Measurements from ENCODE around the gene DNM1L.
A peak's percentile ranks its signal among the peaks of the same experiment; 100 is the strongest.
"Not testable (repeated sequence)": the region's sequence is repeated elsewhere in the genome, so short reads cannot be mapped to it uniquely, and the experiment has no call there.

Gene DNM1L

DNA sequence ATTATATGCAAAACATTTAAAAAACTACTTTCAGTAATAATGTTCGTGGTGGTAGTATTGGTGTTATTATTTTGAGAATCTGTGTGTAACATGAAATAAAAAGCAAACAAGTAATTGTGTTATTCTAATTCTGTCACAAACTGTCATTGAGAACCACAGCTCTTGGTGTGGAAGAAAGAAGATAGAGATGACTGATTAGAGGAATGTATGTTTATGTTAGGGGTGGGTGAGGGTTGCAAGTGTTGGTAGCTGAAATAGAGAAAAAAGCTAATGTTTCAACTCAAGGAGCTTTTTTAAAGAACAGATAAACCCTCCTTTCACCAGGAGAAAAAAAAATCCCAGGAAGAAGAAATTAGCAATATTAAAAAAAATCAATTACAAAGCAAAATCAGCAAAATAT lies 18.3 kb downstream of the DNM1L start:
- DNase-seq (ENCODE audit: low read depth): no peak

- DNase-seq (ENCODE audit: low read depth): no peak
These were observed 19.2 kb downstream of the DNM1L start for GRCh38 chr12:32698285-32698684.

- not testable (repeated sequence) for DNase-seq (ENCODE audit: low read depth)
These were observed 20.3 kb downstream of the DNM1L start for GRCh38 chr12:32699437-32699836.

GRCh38 chr12:32702473-32702872 lies 23.4 kb downstream of the DNM1L start:
- no peak for DNase-seq (ENCODE audit: low read depth)

DNA sequence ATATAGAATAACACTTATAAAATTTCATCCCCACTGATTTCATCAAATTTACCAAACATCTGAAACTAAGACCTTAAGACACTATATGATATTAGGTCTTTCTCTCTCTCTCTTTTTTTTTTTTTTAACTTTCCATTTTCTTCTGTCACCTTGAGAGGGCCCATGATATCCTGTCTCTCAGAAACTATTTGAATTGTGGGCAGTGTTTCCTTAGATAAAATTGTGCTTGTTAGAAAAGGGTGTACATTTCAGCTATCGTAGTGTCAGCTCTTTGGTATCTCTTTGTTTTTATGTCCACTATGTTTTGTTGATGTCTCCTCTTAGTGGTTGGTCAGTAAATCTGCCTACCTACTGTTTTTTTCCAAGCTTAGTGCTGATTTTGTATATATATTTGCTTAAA lies 23.8 kb downstream of the DNM1L start:
- no peak for DNase-seq (ENCODE audit: low read depth)

- no peak for DNase-seq (ENCODE audit: low read depth)
These were observed 26.7 kb downstream of the DNM1L start for GRCh38 chr12:32705783-32706182.

DNA sequence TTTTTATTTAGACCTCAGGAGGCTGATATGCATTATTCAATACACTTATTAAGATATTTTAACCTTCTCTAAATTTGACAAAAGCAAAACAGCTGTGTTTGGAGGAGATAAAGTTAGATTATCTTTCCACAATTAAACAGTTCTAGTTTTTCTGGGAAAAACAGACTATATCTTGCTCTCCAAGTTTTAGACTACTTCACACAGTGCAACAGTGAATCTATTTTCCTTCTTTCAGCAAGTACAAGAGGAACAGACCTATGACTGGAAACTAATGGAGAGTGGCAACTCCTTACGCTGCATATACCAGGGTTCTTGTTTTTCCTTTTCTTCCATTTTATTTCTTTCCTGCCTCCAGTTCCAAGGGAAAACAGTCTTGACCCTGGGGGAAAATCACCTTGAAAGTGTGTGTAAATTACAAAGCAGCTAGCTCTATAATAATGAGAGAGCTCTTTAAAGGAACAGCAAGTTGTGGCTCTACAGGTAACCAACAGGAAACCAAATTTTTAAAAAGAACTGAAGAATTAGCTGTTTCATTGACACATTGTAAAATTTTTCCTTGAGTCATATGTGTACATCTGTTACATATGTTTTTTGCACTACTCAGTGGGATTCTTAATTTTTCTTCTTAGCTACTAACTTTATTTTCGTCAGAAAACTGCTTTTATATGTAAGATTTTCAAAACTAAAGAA lies 27.4 kb downstream of the DNM1L start:
- no peak for DNase-seq (ENCODE audit: low read depth)

- DNase-seq (ENCODE audit: low read depth): no peak
These were observed 29.8 kb downstream of the DNM1L start for GRCh38 chr12:32708926-32709325.

GRCh38 chr12:32714772-32715171 lies 35.7 kb downstream of the DNM1L start:
- no peak for DNase-seq (ENCODE audit: low read depth)

GRCh38 chr12:32718926-32719325 lies 39.8 kb downstream of the DNM1L start:
- DNase-seq (ENCODE audit: low read depth): no peak

DNA sequence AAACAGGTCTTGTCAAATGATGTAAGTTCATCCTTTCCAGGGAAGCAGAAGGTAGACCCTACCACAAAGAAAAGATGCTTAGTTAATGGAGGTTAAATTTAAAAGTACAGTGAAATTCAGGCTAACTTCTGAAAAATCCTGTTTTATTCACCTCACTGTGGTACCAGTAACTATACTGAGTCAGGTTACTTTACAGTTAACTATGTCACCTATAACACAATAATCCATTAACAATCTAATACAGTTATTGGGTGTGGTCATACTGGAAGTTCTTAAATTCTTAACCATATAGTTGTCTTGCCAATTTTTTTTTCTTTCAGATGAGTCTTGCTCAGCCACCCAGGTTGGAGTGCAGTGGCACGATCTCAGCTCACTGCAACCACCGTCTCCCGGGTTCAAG lies 46.2 kb downstream of the DNM1L start:
- not testable (repeated sequence) for DNase-seq (ENCODE audit: low read depth)

DNA sequence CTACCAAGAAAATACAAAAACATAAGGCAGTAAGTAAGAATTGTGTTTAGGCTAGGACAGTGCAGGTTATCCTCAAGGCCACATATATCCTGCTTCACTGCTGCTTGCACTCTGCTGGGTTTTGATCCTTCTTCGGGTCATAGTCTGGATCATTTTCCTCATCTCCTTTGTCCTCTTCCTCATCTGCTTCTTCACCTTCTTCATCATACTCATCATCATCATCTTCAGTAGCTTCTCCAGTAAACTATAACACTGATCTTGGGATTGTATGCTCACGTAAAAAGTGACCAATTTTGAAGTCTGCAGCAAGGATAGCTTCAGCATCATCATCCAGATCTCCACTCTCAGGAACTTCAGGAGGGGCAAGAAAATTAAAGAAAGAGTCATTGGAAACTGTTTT lies 47.2 kb downstream of the DNM1L start:
- DNase-seq (ENCODE audit: low read depth): no peak

- no peak for DNase-seq (ENCODE audit: low read depth)
These were observed 48.1 kb downstream of the DNM1L start for GRCh38 chr12:32727237-32727636.

- DNase-seq (ENCODE audit: low read depth): no peak
These were observed 55.9 kb downstream of the DNM1L start for GRCh38 chr12:32734952-32735351.

- no peak for DNase-seq (ENCODE audit: low read depth)
These were observed 57.3 kb downstream of the DNM1L start for GRCh38 chr12:32736445-32736844.

GRCh38 chr12:32737715-32738114 lies 58.6 kb downstream of the DNM1L start:
- DNase-seq (ENCODE audit: low read depth): no peak

DNA sequence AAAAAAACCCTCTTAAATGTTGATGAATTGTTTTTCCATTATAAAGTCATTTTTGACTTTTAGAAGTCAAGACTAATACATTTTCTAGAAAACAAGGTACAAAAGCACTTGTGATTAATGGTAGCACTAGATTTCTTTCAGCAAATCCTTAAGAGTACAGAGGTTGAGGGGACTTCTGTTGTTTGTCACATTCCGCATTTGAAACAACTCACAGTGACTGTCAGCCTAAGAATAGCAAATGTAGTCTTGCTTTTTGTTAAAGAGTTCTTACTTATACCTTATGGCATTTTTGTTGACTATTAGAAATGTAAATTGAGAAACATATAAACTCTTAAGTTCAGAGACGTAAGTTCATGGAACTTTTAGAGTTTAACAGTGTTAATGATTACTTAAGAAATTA lies 60.2 kb downstream of the DNM1L start:
- DNase-seq (ENCODE audit: low read depth): no peak

GRCh38 chr12:32742133-32742532 lies 63.0 kb downstream of the DNM1L start:
- no peak for DNase-seq (ENCODE audit: low read depth)

DNA sequence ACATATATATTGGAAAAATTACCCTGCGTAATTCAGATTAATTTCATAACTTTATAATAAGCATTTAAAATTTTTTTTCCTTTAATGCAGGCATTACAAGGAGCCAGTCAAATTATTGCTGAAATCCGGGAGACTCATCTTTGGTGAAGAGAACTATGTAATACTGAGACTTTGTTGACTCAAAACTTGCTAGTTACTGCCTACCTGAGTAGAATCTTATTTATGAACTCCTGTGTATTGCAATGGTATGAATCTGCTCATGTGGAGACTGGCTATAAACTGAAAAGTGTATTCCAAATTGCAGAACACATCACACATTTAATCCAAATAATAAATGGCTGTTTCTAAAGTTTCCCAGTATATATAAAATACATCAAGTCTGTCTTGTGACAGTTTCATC lies 64.2 kb downstream of the DNM1L start:
- no peak for DNase-seq (ENCODE audit: low read depth)

GRCh38 chr12:32753605-32754004 lies 74.5 kb downstream of the DNM1L start:
- DNase-seq (ENCODE audit: low read depth): no peak

GRCh38 chr12:32754111-32754510 lies 75.0 kb downstream of the DNM1L start:
- DNase-seq (ENCODE audit: low read depth): no peak

DNA sequence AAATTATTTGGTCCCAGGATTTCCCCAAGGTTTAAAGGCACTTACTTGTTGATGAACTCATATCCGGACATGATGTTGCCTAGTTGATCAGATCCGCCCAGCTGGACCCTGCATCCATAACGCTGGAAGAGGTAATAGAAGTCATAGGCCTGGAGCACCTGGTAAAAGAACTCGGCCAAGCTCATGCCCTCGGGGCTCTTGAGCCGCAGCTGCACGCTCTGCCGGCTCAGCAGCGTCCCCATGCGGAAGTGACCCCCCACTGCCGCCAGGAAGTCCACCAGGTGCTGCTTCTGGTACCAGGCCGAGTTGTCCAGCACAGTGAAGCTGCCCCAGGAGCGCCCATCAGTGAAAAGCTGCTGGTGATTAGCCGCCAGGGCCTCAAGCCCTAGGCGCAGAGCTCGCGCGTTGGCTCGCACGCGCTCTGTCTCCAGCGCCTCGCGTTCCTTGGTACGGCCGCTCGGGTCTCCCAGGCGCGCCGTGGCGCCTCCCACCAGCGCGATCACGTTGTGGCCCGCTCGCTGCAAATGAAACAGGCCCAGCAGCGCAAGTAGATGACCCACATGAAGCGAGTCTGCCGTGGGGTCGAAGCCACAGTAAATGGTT lies 76.1 kb downstream of the DNM1L start:
- DNase-seq (ENCODE audit: low read depth): peak; percentile 86

DNA sequence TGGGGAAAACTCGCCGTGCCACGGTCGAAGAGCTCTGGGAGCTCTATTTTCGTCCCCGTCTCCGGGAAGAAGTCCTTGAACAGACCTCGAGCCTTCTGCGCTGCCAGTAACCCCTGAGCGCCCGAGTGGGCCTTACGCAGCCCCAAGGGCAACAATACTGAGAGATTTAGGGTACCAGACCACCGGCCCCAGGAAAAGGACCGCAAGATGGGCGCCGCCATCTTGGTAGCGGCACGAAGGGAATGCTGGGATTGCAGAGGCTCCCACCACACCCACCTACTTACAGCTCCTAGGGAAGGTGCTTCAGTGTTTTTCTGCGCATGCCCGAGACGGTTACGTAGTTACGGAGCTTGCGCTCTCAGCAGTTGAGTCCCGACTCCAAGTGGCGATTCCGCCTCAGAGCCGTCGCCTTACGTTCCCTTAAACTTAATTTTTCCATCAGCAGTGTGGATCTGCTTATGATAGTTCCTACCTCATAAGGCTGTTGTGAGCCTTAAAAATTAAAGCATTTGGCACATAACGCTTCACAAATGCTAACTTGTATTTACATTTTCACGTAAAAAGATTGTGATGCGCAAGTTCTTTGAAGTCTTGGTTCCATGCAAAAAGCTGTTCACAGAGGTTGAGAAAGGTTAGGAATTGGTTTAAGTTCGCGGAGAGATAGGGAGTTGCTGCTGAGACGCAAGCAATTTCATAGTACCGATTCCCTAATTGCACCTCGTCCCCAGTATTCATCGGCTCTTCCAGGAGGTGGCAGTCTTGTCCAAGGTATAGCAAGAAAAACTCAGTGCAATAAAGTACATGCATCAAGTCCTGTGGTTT lies 76.8 kb downstream of the DNM1L start, which contains the start of gene YARS2:
TSS of gene YARS2 (minus strand) at position 244 of the 822 bp plus-strand sequence. CDS start at position 221, 23 bp downstream.
- DNase-seq (ENCODE audit: low read depth): peak; percentile 99
